Measurements from ENCODE around the gene GPR39.

DNA sequence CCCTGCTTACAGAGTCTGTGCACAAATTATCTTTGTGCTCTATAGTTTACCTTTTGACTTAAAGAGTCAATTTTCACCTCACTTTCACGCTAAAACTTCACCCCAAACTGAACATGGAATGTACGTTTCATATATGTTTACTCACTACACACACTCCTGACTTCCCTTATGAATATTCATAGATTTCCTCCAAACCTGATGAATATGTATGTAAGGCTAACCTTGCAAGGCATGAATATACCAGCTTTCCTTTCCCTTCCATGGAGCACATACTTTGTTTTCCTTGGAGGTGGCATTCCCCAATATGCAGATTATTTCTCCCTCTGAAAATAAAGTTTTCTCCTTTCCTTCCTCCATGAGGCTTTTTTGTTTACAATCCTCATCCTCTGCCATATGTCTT, 48.4 kb upstream of the GPR39 start:
- TF ChIP-seq EZH2 (IDR thresholded peaks at IDR 0.05; ENCODE audit: borderline replicate concordance, insufficient read depth, low read length, poor library complexity, severe bottlenecking) (no peak), RAD21 (conservative IDR thresholded peaks at IDR 0.05) (no peak), POLR2AphosphoS5 (IDR thresholded peaks at IDR 0.05) (no peak), SMC3 (conservative IDR thresholded peaks at IDR 0.05; ENCODE audit: poor library complexity) (no peak)
- TF ChIP-seq, protein P1, sequence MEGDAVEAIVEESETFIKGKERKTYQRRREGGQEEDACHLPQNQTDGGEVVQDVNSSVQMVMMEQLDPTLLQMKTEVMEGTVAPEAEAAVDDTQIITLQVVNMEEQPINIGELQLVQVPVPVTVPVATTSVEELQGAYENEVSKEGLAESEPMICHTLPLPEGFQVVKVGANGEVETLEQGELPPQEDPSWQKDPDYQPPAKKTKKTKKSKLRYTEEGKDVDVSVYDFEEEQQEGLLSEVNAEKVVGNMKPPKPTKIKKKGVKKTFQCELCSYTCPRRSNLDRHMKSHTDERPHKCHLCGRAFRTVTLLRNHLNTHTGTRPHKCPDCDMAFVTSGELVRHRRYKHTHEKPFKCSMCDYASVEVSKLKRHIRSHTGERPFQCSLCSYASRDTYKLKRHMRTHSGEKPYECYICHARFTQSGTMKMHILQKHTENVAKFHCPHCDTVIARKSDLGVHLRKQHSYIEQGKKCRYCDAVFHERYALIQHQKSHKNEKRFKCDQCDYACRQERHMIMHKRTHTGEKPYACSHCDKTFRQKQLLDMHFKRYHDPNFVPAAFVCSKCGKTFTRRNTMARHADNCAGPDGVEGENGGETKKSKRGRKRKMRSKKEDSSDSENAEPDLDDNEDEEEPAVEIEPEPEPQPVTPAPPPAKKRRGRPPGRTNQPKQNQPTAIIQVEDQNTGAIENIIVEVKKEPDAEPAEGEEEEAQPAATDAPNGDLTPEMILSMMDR (IDR thresholded peaks at IDR 0.05; ENCODE audit: poor library complexity, severe bottlenecking), result no peak
